GM21367 (cell line): Measurements from ENCODE around the gene SIAH3.
"Not testable (repeated sequence)": the region's sequence is repeated elsewhere in the genome, so short reads cannot be mapped to it uniquely, and the experiment has no call there.

Experiments used
- ATAC-seq: cut with Tn5 transposase; IDR thresholded peaks from one replicate; pipeline ENCODE4 v1.9.1; 2021; ENCODE audit not compliant: unreplicated experiment

Gene SIAH3

DNA sequence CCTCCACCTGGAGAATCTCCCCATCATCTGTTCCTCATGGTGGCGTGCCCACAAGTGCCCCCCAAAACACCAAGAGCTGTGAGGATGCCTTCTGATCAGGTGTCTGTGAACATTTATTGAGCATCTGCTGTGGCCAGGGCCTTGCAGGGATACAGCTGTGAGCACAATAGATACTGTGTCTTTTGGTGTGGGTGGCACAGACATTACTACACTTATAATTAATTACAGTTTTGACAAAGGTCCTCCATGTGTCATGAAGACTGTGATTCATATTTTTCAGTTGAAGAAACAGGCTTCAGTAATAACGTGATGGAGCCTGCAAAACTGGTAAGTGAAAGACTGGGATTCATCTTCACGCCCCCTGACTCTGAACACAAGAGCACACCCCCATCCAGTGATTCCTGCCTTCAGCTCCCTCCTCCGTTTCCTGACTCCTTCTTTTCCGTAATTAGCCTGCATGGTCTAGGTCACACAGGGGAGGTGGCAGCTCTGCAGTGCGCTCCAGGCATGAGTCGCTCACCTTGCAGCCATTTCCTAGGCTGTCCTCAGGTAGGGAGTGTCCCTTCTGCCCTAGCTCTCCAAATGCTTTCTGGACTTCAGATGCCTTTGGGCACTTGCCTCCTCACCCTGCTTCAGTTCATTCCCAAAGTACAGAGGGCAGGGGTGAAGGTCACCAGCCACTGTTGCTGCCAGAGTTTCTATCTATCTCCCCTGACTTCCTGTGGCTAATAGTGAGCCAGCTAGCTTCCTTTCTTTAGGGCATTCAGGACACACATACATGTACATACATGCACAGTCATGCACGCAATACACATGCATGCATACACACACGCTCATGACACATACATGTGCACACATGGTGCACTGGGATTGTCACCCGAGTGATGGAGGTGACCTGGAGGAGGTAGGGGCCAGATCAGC is 66.5 kb downstream of the SIAH3 start:
- no peak for ATAC-seq

DNA sequence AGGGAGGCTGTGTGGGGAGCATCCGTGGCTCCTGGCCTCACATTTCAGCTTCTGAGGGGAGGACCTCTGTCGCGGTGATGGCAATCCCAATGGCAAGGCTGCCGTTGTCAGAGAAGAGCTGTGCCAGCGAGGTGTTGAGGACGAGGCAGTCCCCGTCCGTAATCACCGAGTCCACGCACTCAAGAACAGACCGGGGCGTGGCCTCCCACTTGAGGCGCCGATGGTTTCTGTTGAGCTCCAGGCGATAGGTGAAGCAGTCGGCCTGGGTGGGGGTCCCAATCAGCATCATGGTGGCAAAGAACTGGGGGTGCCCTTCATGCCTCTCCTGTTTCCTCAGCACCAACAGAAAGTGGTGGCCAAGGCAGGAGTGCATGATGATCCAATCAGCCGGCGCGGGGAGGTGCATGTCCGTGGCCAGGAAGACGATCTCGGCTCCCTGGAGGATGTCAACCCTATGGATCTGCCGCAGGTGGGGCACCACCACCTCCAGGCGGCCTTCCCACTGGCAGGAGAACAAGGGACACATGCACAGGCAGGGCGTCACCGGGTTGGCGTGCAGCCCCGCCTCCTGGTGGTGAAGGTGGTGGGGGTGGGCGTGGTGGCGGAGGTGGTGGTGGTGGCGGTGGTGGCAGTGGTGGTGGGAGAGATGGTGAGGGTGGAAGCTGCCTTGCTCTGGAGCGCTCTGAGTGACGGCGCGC is 68.1 kb downstream of the SIAH3 start:
- no peak for ATAC-seq

DNA sequence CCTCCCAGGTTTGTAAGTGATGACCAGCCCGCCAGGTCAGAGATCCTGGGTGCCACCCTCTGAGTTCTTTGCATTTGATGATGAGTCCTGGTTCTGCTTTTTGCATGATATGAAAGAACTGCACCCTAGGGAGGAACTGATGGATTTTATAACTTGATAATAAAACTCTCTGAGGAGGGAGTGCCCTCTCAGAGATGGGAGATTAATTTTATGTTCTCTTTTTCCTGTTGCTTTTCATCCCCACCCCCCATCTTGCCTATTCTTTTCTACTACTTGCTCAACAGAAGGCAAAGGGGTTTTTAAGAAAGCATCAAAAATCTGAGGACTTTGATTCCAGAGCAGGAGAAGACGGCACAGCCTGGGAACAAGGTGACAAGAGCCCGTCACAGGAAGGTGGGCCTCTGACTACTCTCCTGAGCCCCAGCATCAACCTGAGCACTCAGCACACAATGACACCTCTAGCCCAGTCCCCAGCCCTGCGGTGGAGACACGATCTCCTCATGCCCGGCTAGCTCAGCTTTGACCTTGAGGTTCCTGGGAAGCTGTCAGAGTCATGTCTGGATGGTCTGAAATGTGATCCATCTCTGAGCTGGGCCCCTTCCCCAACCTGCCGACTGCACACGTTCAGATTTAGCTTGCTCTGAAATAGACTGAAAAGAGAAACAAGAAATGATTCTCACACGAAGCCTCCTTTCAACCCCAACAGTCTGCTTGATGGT is 69.1 kb downstream of the SIAH3 start:
- no peak for ATAC-seq

DNA sequence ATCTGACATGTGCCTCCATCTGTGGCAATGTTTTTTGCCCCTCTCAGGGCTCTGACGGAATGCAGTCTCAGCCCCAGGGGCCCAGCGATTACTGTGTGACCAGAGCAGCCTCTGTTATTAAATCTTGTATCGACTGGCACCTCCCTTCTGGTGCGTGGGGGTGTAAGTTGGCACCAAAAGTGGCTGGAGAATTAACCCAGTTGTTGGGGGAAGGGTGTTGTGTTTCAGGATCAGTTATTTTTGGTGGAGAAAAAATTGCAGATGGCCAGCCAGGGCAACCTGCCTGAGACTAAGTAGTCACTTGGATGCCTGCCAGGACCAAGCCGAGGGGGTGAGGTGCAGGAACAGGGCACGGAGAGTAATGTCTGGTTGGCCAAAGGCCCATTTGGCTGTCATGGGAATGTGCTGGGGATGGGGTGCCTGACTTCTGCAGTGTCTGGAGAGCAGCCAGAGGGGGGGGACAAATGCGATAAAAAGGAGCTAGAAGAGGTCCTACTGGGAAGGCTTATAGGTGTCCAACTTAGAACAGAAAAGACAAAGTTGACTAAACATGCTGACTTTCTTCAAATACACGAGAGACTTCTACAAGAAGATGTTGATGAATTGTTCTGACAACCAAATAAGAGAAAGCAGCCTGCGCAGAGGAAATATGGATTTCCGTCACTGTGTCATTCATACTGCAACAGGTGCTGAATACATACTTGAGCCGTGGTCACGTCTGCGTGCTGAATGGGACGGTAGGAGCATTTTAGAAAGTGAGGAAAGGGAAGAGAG is 69.8 kb downstream of the SIAH3 start:
- no peak for ATAC-seq

DNA sequence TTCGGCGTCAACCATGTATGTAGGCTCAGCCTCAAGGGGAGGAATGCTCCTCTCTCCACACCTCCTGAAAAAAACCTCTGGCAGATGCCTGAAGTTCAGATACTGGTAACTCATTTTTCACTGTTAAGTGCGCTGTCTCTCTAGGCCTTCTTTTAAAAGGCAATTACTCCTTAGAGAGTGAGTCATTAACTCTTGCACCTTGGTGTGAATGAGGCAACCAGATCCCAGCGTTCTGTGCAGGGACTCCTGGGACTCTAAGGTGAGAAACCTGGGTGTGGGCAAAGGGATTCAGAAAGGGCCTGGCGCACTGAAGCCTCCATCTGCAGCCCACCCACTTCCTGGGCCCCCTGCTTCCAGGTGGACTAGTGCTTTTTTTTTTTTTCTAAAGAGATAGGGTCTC is 71.7 kb downstream of the SIAH3 start:
- no peak for ATAC-seq

DNA sequence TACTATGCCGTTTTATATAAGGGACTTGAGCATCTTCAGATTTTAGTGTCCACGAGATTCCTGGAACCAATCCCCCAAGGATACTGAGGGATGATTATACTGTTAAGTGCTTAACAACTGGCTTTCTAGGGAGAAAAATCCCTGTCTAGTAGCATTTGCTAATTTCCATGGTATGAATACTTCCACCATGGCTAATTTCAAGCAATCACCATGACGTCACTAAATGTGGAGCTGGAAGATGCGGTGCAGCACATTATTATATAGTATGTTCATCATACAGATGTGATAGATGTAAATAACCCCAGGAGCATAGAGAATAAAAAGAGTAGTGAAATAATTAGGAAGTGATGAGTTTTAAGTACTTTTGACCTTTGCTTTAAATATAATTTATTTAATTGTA is 72.7 kb downstream of the SIAH3 start:
- ATAC-seq = no peak

DNA sequence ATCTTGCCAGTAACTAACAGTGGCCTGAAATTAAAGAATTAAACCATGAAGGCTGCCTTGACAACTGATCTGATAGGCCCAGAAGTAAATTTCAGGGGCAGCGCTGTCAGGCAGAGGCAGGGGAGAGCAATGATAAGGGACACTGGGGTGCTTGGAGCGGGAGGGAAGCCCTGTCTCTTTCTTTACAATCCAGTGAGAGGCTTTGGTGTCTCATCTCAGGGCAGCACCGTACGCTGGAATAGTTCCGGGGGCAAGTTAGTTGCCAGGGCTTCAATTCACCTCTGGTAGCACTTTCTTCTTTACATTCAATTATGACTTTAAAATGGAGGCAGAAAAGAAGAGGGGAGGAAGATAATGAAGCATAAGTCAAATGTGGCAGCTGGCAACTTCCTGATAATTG is 74.8 kb downstream of the SIAH3 start:
- ATAC-seq = no peak

DNA sequence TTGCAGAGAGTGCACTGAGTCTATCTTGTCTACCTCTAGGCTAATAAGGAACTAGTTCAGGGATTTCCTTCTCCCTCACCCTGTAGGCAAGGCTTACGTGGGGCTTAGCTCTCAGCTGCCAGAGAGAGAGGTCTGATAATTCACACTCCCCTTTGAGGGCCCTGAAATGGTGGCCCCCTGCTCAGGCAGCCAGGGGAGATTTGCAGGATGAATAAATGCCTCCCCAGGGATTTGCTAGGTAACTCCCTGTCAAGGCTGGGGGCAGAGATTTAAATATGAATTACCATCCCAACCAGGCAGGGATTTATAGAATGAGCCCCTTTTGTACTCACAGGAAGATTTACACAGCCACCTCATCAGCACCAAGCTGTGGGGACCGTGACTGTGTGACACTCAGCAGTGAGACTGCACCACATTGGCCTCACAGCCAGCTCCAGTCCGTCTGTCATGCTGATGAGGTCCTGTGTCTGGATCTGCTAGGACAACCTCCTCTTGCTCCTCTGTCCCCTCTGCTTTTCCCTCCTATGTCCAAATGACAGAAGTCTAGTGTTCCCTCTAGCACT is 76.1 kb downstream of the SIAH3 start:
- ATAC-seq = no peak

DNA sequence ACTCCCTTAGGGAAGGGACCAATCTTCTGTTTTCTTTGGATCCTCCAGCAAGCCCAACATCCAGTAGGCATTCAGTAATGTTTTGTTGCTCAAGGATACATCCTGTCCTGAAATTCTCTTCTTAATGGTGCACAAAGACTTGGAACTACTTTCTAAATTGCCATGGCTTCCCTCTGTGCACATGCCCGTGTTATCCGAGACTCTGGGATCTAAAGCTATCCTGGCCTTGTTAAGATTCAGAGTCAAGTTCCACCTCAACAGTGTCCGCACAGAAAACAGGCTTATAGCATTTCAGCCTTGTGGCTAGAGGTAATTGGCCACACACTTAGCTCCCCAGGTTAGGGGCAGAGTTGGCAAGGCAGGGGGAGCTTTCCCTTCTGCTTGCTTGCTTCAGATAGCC is 77.6 kb downstream of the SIAH3 start:
- ATAC-seq = no peak

DNA sequence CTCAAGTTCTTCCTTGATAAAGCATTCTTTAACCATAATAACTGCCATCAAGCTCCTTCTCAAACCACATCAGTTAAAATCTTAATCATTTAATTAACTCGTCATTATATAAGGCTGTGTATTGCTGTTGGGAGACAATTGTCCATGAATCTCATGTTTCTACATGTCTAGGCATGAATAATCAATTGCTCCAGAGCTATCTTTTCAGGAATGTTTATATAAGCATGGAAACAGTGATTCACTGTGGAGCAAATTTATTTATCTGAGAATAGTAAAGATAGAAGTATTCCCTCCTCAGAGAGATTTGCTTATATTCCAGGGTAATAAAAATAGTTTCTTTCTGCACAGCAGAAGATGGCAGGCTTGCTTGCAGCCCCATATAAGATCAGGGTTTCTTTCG is 78.3 kb downstream of the SIAH3 start:
- no peak for ATAC-seq

DNA sequence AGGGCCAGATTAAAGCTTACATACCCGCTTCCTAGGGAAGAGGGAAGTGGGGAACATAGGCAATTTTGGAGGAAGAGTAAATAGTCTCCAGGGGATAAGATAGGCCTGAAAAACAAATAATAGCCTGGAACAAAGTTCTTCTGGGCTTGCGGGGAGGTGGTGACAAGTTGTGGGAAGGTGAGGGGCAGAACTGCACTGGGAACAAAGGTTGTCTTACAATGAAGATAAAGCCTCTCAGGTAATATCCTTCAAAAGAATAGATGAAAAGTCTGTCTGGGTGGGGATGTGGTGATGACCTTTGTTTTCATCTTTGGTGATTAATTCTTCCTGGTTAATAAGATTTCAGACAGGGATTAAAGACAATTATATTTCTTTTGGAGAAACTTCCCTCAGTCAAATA is 80.7 kb downstream of the SIAH3 start:
- ATAC-seq = no peak

DNA sequence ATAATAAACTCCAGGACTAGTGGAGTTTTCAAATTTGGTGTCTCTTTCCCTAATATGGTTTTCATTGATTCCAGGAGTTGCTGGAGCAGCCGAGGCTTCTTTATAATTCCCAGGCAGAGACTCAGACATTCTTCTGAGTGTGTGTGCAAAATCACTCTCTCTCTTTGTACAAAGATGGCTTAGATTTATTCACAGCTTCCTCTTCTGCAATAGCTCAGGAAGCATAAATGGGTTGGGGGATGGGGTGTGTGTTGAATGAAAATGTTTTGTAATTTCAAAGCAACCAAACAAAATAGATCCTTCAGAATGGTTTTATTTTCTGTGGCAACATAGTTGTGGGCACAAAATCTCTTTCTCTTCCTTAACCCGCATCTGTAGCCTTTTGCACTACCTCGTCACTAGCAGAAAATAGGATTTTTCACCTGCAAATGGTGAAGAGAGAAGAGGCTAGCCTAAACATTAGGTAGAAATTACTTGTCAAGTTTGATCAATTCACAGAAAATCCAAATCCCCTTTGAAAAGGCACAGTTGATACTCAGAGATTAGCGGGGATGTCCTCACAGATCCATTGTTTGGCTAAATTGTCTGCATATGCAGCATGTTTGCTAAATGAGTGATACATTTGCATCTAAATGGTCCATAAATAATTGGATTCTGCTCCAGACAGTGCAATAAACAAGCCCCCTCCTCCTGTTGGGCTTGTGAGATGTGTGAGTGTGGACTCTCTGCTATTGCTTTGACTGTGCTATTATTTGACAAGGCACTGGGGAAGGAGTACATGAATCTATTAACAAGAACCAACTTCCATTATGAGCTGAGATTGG is 82.7 kb downstream of the SIAH3 start:
- no peak for ATAC-seq

DNA sequence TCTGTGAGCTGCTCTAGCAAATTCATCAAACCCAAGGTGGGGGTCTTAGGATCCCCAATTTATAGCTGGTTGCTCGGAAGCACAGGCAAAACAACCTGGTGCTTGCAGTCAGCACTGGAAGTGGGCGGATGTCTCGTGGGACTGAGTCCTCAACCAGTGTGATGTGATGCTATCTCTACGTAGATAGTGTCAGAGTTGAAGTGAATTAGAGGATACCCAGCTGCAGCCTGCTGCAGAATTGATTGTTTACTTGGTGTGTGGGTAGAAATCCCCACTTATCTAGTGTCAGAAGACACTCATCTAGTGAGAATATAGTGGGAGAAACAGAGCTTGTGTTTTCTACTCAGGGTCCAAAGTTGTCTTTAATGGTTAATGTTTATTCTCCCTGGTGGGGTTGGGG is 86.1 kb downstream of the SIAH3 start:
- ATAC-seq = no peak

DNA sequence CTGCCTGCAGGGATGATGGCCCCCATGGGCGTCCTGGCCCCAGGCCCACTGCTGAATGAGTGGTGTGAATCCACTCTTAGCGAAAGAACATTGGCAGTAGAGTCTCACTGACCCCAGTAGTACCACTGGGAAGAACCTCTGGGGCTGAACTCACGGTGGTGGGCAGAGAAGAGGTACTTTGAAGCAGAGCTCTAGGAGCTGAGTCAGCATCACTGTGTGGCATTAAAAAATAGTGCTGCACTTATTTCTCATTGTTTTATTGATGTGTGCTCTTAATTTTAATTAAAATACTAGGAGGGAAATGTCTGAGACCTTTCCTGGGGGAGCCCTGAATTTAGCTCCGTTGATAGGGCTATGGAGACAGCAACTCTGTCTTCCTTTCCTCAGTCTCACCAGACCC is 88.1 kb downstream of the SIAH3 start:
- ATAC-seq = no peak

DNA sequence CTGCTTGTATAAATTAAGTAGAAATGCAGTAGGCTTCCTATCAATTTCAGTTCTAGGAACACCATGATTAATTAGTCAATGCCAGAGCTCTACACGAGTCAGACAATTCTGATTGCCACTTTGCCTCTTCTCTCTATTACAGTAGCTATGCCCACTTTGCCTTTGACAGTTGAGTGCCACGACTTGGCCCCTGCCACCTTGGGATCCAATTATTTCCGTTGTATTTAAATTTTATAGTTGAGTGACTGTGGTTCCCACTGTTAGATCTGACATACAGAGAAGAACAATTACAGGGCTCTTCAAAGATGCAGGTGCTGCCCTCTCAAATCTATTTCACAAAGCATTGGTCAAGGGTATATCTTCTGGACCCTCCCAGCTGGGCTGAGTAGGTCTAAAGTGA is 94.0 kb downstream of the SIAH3 start:
- ATAC-seq = not testable (repeated sequence)

DNA sequence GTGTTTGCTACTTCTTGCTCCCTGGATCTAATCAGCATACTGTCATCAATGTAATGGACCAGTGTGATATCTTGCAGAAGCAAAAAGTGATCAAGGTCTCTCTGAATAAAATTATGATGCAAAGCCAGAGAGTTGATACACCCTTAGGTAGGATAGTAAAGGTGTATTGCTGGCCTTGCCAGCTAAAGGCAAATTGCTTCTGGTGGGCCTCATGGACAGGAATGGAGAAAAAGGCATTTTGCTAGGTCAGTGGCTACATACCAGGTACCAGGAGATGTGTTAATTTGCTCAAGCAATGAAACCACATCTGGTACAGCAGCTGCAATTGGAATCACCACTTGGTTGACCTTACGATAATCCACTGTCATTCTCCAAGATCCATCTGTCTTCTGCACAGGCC is 95.1 kb downstream of the SIAH3 start:
- ATAC-seq = not testable (repeated sequence)

DNA sequence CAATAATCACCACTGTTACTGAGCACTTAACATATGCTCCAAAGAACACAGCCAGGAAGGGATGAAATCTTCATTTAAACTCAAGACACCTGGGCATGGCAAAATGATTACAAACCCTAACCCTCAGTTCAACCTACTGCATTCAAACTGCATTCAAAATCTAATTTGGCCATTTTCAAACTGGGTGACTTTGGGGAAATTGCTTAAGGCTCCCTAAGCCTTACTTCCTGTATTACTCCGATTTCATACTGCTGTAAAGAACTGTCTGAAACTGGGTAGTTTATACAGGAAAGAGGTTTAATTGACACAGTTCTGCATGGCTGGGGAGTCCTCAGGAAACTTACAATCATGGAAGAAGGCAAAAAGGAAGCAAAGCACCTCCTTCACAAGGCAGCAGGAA is 99.0 kb downstream of the SIAH3 start:
- no peak for ATAC-seq

DNA sequence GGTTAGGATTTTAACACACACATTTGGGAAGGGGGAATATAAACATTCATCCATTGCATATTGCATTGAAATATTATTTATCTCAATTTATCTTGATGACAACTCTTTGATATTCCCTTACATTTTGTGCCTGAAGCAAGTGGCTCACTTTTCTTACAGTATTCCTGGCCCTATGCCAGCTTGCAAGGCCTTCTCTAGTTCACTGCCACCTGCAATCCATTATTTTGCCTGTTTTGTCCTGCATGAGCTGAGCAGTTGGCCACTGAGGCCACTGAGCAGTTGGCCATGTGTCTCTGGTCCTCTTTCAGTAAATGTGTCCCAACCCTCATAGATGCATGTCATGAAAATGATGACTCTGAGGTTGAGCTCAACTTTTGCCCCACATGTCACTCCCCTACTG is 99.7 kb downstream of the SIAH3 start:
- no peak for ATAC-seq

DNA sequence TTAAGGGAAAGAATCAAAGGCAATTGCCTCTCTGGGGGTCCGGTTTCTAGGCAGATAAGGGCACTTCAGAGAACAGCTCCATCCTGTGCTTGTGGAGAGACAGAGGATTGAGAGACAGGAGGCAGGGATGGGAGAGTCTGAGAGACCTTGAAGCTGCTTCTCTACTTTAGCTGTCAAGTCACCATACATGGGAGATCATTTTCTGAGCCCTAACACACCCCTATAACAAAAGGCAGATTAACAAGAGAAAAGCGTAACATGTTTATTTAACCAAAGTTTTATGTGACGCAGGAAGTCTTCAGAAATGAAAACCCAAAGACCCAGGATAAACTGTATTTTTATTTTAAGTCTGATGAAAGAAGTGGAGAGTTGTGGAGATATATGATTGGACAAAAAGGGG is 101.0 kb downstream of the SIAH3 start:
- no peak for ATAC-seq
